OCI-LY3 (cell line): Measurements from ENCODE around the gene SPATS2L.

ENCODE experiments used
- CTCF ChIP-seq: fragments of 200-600, 300-600 bp; sonication (generic); IDR thresholded peaks from 2 replicates; pipeline ENCODE4 v1.5.1; 2014; ENCODE audit warnings: antibody characterized with exemption, low read length, low read depth
- EZH2phosphoT487 ChIP-seq: fragments of 200-600 bp; shearing (Covaris generic); IDR thresholded peaks from 2 replicates; pipeline ENCODE4 v1.6.1; 2018; ENCODE audit warnings: antibody characterized with exemption, mixed run types, low read depth

GRCh38 chr2:200498402-200499162, 192.1 kb downstream of the SPATS2L start:
- TF ChIP-seq EZH2phosphoT487 (no peak), CTCF (no peak)
